Mesendoderm (in vitro differentiated cells): ENCODE results near the gene BTBD1. TPM values are rescaled to one million over a fixed set of nuclear protein-coding genes. Genes with fewer than 3 reads are reported as not detected.
A peak's percentile ranks its signal among the peaks of the same experiment; 100 is the strongest.

ENCODE experiments used
- DNase-seq: peaks from one replicate; pipeline ENCODE4 v3.0.0; 2013
- H2AK5ac ChIP-seq: 2 replicates; pipeline ENCODE4 v1.6.1; 2013; ENCODE audit warnings: low read length, inconsistent platforms
- H2BK120ac ChIP-seq: 2 replicates; pipeline ENCODE4 v1.6.1; 2013; ENCODE audit warnings: low read depth, mild to moderate bottlenecking, low read length, moderate library complexity, mixed read lengths
- H2BK15ac ChIP-seq: replicated peaks from 2 replicates; pipeline ENCODE4 v1.6.1; 2013; ENCODE audit warnings: low read depth, mild to moderate bottlenecking, moderate library complexity
- H2BK5ac ChIP-seq: 2 replicates; pipeline ENCODE4 v1.6.1; 2013; ENCODE audit warnings: low read length, inconsistent platforms
- H3K18ac ChIP-seq: 2 replicates; pipeline ENCODE4 v1.6.1; 2013; ENCODE audit warnings: mild to moderate bottlenecking, low read length, mixed read lengths
- H3K23ac ChIP-seq: one replicate; pipeline ENCODE4 v1.6.1; 2013; ENCODE audit warnings: low read length
- H3K27ac ChIP-seq: 2 replicates; pipeline ENCODE4 v1.5.1; 2013; ENCODE audit warnings: low read depth, mild to moderate bottlenecking, inconsistent platforms, low read length, moderate library complexity
- H3K27me3 ChIP-seq: 2 replicates; pipeline ENCODE4 v1.6.1; 2013; ENCODE audit warnings: low read length, control low read depth, mild to moderate bottlenecking, inconsistent platforms; ENCODE audit not compliant: insufficient read depth, poor library complexity
- H3K36me3 ChIP-seq: 2 replicates; pipeline ENCODE4 v1.6.1; 2013; ENCODE audit warnings: low read length, inconsistent platforms; ENCODE audit not compliant: control insufficient read depth, insufficient read depth
- H3K4ac ChIP-seq: one replicate; pipeline ENCODE4 v1.6.1; 2013; ENCODE audit warnings: low read depth, mild to moderate bottlenecking, low read length, moderate library complexity
- H3K4me1 ChIP-seq: 2 replicates; pipeline ENCODE4 v1.6.1; 2013; ENCODE audit warnings: low read depth, low read length, inconsistent platforms; ENCODE audit not compliant: control insufficient read depth
- H3K4me2 ChIP-seq: 2 replicates; pipeline ENCODE4 v1.6.1; 2013; ENCODE audit warnings: low read length
- H3K4me3 ChIP-seq: 2 replicates; pipeline ENCODE4 v1.5.1; 2013; ENCODE audit warnings: mild to moderate bottlenecking, low read length
- H3K56ac ChIP-seq: one replicate; pipeline ENCODE4 v1.6.1; 2013; ENCODE audit warnings: low read length
- H3K79me1 ChIP-seq: 2 replicates; pipeline ENCODE4 v1.6.1; 2013; ENCODE audit warnings: low read length, inconsistent platforms
- H3K79me2 ChIP-seq: 2 replicates; pipeline ENCODE4 v1.6.1; 2013; ENCODE audit warnings: mild to moderate bottlenecking, low read length; ENCODE audit not compliant: control insufficient read depth, insufficient read depth
- H3K9ac ChIP-seq: 2 replicates; pipeline ENCODE4 v1.6.1; 2013; ENCODE audit warnings: low read length, inconsistent platforms
- H4K5ac ChIP-seq: one replicate; pipeline ENCODE4 v1.6.1; 2013; ENCODE audit warnings: low read length
- H4K8ac ChIP-seq: one replicate; pipeline ENCODE4 v1.6.1; 2013; ENCODE audit warnings: low read depth, mild to moderate bottlenecking, control low read depth, low read length, moderate library complexity
- WGBS: extraction: QIAGEN DNeasy Blood & Tissue Kit; methylation state at CpG from one replicate; pipeline ENCODE4 v1.1.7; 2013; ENCODE audit warnings: low lambda C conversion rate, missing lambda C conversion rate; ENCODE audit not compliant: insufficient coverage; ENCODE audit errors: extremely low coverage; 5-methylcytosine and 5-hydroxymethylcytosine counted together
- polyA plus RNA-seq, 2 experiments: library from polyadenylated mRNA; stranded (reverse); fragments of 200-250 nt; gene quantifications; one replicate each; pipeline ENCODE4 v1.2.3, GENCODE V29; 2013

BTBD1 gene
- 25.5 TPM for polyA plus RNA-seq (2013, experiment 1 of 2)
- 24.7 TPM for polyA plus RNA-seq (2013, experiment 2 of 2)

- DNase-seq, result peak; percentile 95
- H2BK5ac ChIP-seq, result peak within 1 kb of the TSS; percentile 75
- H3K18ac ChIP-seq, result peak within 1 kb of the TSS; percentile 65
- no peak within 1 kb of the TSS for H4K5ac ChIP-seq
- peak within 1 kb of the TSS; percentile 81 for H3K23ac ChIP-seq
- H3K79me2 ChIP-seq, result peaks cover 39% of the 10 kb centered on the region
- H2BK120ac ChIP-seq, result no peak within 1 kb of the TSS
- H3K36me3 ChIP-seq, result no peaks in the 10 kb centered on the region
- H3K79me1 ChIP-seq, result peaks cover 7% of the 10 kb centered on the region
- H3K4me2 ChIP-seq, result peak within 1 kb of the TSS; percentile 84
- no peak within 1 kb of the TSS for H2AK5ac ChIP-seq
- H3K9ac ChIP-seq, result peak within 1 kb of the TSS; percentile 96
- H4K8ac ChIP-seq, result no peak within 1 kb of the TSS
- peak within 1 kb of the TSS; percentile 64 for H3K27ac ChIP-seq
- no peaks in the 10 kb centered on the region for H3K27me3 ChIP-seq
- peaks cover 7% of the 10 kb centered on the region for H3K4me1 ChIP-seq
- WGBS, result no CpG with 5 or more reads among the region's 90 CpGs
- H3K4ac ChIP-seq, result peak within 1 kb of the TSS; percentile 98
- peak within 1 kb of the TSS; percentile 97 for H3K56ac ChIP-seq
- H2BK15ac ChIP-seq, result no peak within 1 kb of the TSS
- peak within 1 kb of the TSS; percentile 97 for H3K4me3 ChIP-seq
Measured at GRCh38 chr15:83066734-83067637, at the start of gene BTBD1. Gene BTBD1, minus strand, starts transcription at chr15:83067252. Its CDS starts 101 bp downstream, at chr15:83067151.

GRCh38 chr15:83115831-83116565 lies 48.9 kb upstream of the BTBD1 start:
- DNase-seq, result no peak
- no peaks in the 10 kb centered on the region for H3K79me1 ChIP-seq
- H3K18ac ChIP-seq, result no peak overlapping the region
- no peak overlapping the region for H4K5ac ChIP-seq
- H3K23ac ChIP-seq, result no peak overlapping the region
- H3K36me3 ChIP-seq, result no peaks in the 10 kb centered on the region
- no peak overlapping the region for H3K4me3 ChIP-seq
- H3K79me2 ChIP-seq, result no peaks in the 10 kb centered on the region
- no peak overlapping the region for H3K4me2 ChIP-seq
- no peak overlapping the region for H3K56ac ChIP-seq
- no peak overlapping the region for H2BK15ac ChIP-seq
- no peak overlapping the region for H3K4ac ChIP-seq
- no CpG with 5 or more reads among the region's 11 CpGs for WGBS
- H3K9ac ChIP-seq, result no peak overlapping the region
- H3K27ac ChIP-seq, result no peak overlapping the region
- no peaks in the 10 kb centered on the region for H3K4me1 ChIP-seq
- H2BK5ac ChIP-seq, result no peak overlapping the region
- no peak overlapping the region for H4K8ac ChIP-seq
- H3K27me3 ChIP-seq, result no peaks in the 10 kb centered on the region
- no peak overlapping the region for H2AK5ac ChIP-seq
- no peak overlapping the region for H2BK120ac ChIP-seq

- H3K4me1 ChIP-seq, result no peaks in the 10 kb centered on the region
- no peak overlapping the region for H3K23ac ChIP-seq
- no peak overlapping the region for H3K4me3 ChIP-seq
- H3K36me3 ChIP-seq, result no peaks in the 10 kb centered on the region
- no peak overlapping the region for H3K56ac ChIP-seq
- H2AK5ac ChIP-seq, result no peak overlapping the region
- H3K9ac ChIP-seq, result no peak overlapping the region
- no peak overlapping the region for H3K27ac ChIP-seq
- no peak for DNase-seq
- no peak overlapping the region for H4K8ac ChIP-seq
- no peak overlapping the region for H2BK15ac ChIP-seq
- no peaks in the 10 kb centered on the region for H3K79me1 ChIP-seq
- H3K4me2 ChIP-seq, result no peak overlapping the region
- no peaks in the 10 kb centered on the region for H3K79me2 ChIP-seq
- WGBS, result no CpG with 5 or more reads among the region's 3 CpGs
- H4K5ac ChIP-seq, result no peak overlapping the region
- no peak overlapping the region for H3K4ac ChIP-seq
- H2BK5ac ChIP-seq, result no peak overlapping the region
- no peak overlapping the region for H2BK120ac ChIP-seq
- H3K27me3 ChIP-seq, result no peaks in the 10 kb centered on the region
- H3K18ac ChIP-seq, result no peak overlapping the region
Measured at GRCh38 chr15:83115410-83115809, 48.4 kb upstream of the BTBD1 start.

GRCh38 chr15:83114856-83115255 lies 47.8 kb upstream of the BTBD1 start:
- no peak overlapping the region for H2BK15ac ChIP-seq
- no peak overlapping the region for H3K23ac ChIP-seq
- WGBS, result no CpG with 5 or more reads among the region's 6 CpGs
- no peak overlapping the region for H2AK5ac ChIP-seq
- no peak overlapping the region for H3K4me3 ChIP-seq
- no peak overlapping the region for H2BK5ac ChIP-seq
- H3K27ac ChIP-seq, result no peak overlapping the region
- no peaks in the 10 kb centered on the region for H3K4me1 ChIP-seq
- H3K79me2 ChIP-seq, result no peaks in the 10 kb centered on the region
- H4K5ac ChIP-seq, result no peak overlapping the region
- H3K4me2 ChIP-seq, result no peak overlapping the region
- no peaks in the 10 kb centered on the region for H3K27me3 ChIP-seq
- no peak overlapping the region for H3K9ac ChIP-seq
- H3K4ac ChIP-seq, result no peak overlapping the region
- no peak overlapping the region for H4K8ac ChIP-seq
- no peak overlapping the region for H3K56ac ChIP-seq
- DNase-seq, result no peak
- no peaks in the 10 kb centered on the region for H3K36me3 ChIP-seq
- no peaks in the 10 kb centered on the region for H3K79me1 ChIP-seq
- no peak overlapping the region for H2BK120ac ChIP-seq
- H3K18ac ChIP-seq, result no peak overlapping the region

- no peak overlapping the region for H3K27ac ChIP-seq
- H3K4me3 ChIP-seq, result no peak overlapping the region
- no peak overlapping the region for H2BK120ac ChIP-seq
- no peak overlapping the region for H3K56ac ChIP-seq
- no peaks in the 10 kb centered on the region for H3K79me2 ChIP-seq
- no peak overlapping the region for H3K23ac ChIP-seq
- H4K8ac ChIP-seq, result no peak overlapping the region
- no peak for DNase-seq
- no peaks in the 10 kb centered on the region for H3K4me1 ChIP-seq
- no peak overlapping the region for H2BK5ac ChIP-seq
- H3K9ac ChIP-seq, result no peak overlapping the region
- no peaks in the 10 kb centered on the region for H3K79me1 ChIP-seq
- WGBS, result no CpG with 5 or more reads among the region's 5 CpGs
- no peak overlapping the region for H4K5ac ChIP-seq
- H3K4me2 ChIP-seq, result no peak overlapping the region
- no peak overlapping the region for H3K18ac ChIP-seq
- no peaks in the 10 kb centered on the region for H3K27me3 ChIP-seq
- no peak overlapping the region for H2BK15ac ChIP-seq
- no peaks in the 10 kb centered on the region for H3K36me3 ChIP-seq
- H2AK5ac ChIP-seq, result no peak overlapping the region
- no peak overlapping the region for H3K4ac ChIP-seq
Measured at GRCh38 chr15:83113881-83114674, 47.0 kb upstream of the BTBD1 start.
